GM13976 (cell line): Measurements from ENCODE around the gene GAN.
A peak's percentile ranks its signal among the peaks of the same experiment; 100 is the strongest.

ENCODE experiments used
- DNase-seq: peaks from one replicate; pipeline ENCODE4 v3.0.0; 2012; ENCODE audit warnings: low spot score
- CTCF ChIP-seq: IDR thresholded peaks from 2 replicates; pipeline ENCODE4 v1.5.1; 2012; ENCODE audit warnings: borderline replicate concordance, mild to moderate bottlenecking; ENCODE audit not compliant: insufficient read depth; ENCODE audit errors: extremely low read depth, missing control alignments, control extremely low read depth
- in situ Hi-C: fragments of 300-500 bp; cut with MboI; formaldehyde crosslinking; loops from one replicate; pipeline ENCODE4 v1.12.0; 2022; ENCODE audit warnings: low sequenced_read_pairs, mixed read lengths, inconsistent platforms; ENCODE audit not compliant: unreplicated experiment

GAN gene

GRCh38 chr16:81314603-81315270, at the start of gene GAN:
Gene GAN, plus strand, starts transcription at chr16:81314962. Its CDS starts 152 bp downstream, at chr16:81315114.
- in situ Hi-C loops = no loop called here
- no peak for TF ChIP-seq CTCF
- peak; percentile 94 for DNase-seq

- in situ Hi-C loops = no loop called here
- no peak for DNase-seq
- TF ChIP-seq CTCF = no peak
Observed at GRCh38 chr16:81265052-81265451, 49.7 kb upstream of the GAN start.

- in situ Hi-C loops = no loop called here
- no peak for TF ChIP-seq CTCF
- DNase-seq = no peak
Observed at GRCh38 chr16:81265658-81266451, 48.9 kb upstream of the GAN start.

- no peak for DNase-seq
- in situ Hi-C loops = no loop called here
Observed at GRCh38 chr16:81266680-81267095, 48.1 kb upstream of the GAN start.

GRCh38 chr16:81268509-81268908, 46.3 kb upstream of the GAN start:
- DNase-seq = no peak
- no peak for TF ChIP-seq CTCF
- in situ Hi-C loops = no loop called here

More at GRCh38 chr16:81266680-81267095, 48.1 kb upstream of the GAN start:
- no peak for TF ChIP-seq CTCF

GRCh38 chr16:81273223-81273950, 41.4 kb upstream of the GAN start:
- DNase-seq = no peak
- in situ Hi-C loops = no loop called here
- TF ChIP-seq CTCF = no peak
